Ishikawa (cell line): Measurements from ENCODE around the gene C12orf76.

ENCODE experiments used
- CEBPB ChIP-seq: IDR thresholded peaks from 2 replicates; pipeline ENCODE4 v1.6.1; 2012
- CREB1 ChIP-seq: IDR thresholded peaks from 2 replicates; pipeline ENCODE4 v1.6.1; 2012; ENCODE audit warnings: low read depth
- EGR1 ChIP-seq: IDR thresholded peaks from 2 replicates; pipeline ENCODE4 v1.6.1; 2012
- EP300 ChIP-seq: IDR thresholded peaks from 2 replicates; pipeline ENCODE4 v1.6.1; 2012; ENCODE audit warnings: borderline replicate concordance
- FOXM1 ChIP-seq: IDR thresholded peaks from 2 replicates; pipeline ENCODE4 v1.6.1; 2012; ENCODE audit warnings: low read depth, borderline replicate concordance
- MAX ChIP-seq: IDR thresholded peaks from 2 replicates; pipeline ENCODE4 v1.6.1; 2012
- NFIC ChIP-seq: IDR thresholded peaks from 2 replicates; pipeline ENCODE4 v1.6.1; 2012
- RAD21 ChIP-seq: IDR thresholded peaks from 2 replicates; pipeline ENCODE4 v1.6.1; 2012; ENCODE audit warnings: low read depth
- REST ChIP-seq: IDR thresholded peaks from 2 replicates; pipeline ENCODE4 v1.6.1; 2012; ENCODE audit warnings: low read depth, mild to moderate bottlenecking
- TAF1 ChIP-seq: IDR thresholded peaks from 2 replicates; pipeline ENCODE4 v1.6.1; 2012; ENCODE audit warnings: low read depth, mild to moderate bottlenecking
- TCF12 ChIP-seq: IDR thresholded peaks from 2 replicates; pipeline ENCODE4 v1.6.1; 2012; ENCODE audit warnings: low read depth
- TEAD4 ChIP-seq: IDR thresholded peaks from 2 replicates; pipeline ENCODE4 v1.6.1; 2012
- USF1 ChIP-seq: IDR thresholded peaks from 2 replicates; pipeline ENCODE4 v1.6.1; 2012
- YY1 ChIP-seq: IDR thresholded peaks from 2 replicates; pipeline ENCODE4 v1.6.1; 2012; ENCODE audit warnings: low read depth
- ZBTB7A ChIP-seq: IDR thresholded peaks from 2 replicates; pipeline ENCODE4 v1.6.1; 2012; ENCODE audit warnings: low read depth

The C12orf76 gene

GRCh38 chr12:110050927-110051326 lies 2.6 kb upstream of the C12orf76 start:
- TF ChIP-seq ZBTB7A (no peak), USF1 (no peak), RAD21 (no peak), TEAD4 (no peak), NFIC (no peak), FOXM1 (no peak), MAX (no peak), EGR1 (no peak), EP300 (no peak), YY1 (no peak), REST (no peak), CREB1 (no peak), TCF12 (no peak), CEBPB (no peak), TAF1 (no peak)

GRCh38 chr12:110047297-110047940 lies 903 bp downstream of the C12orf76 start:
- TF ChIP-seq TCF12: no peak
- no peak for TF ChIP-seq CREB1
- TF ChIP-seq CEBPB: no peak
- no peak for TF ChIP-seq ZBTB7A
- no peak for TF ChIP-seq MAX

GRCh38 chr12:110046451-110047187 lies 1.7 kb downstream of the C12orf76 start:
- TF ChIP-seq EGR1: no peak
- TF ChIP-seq MAX: no peak
- TF ChIP-seq CREB1: no peak
- TF ChIP-seq REST: no peak
- TF ChIP-seq USF1: no peak
- no peak for TF ChIP-seq FOXM1
- TF ChIP-seq TEAD4: no peak
- TF ChIP-seq TCF12: no peak
- no peak for TF ChIP-seq EP300
- TF ChIP-seq NFIC: no peak
- TF ChIP-seq YY1: no peak
- no peak for TF ChIP-seq ZBTB7A
- no peak for TF ChIP-seq CEBPB
- TF ChIP-seq TAF1: no peak
- no peak for TF ChIP-seq RAD21

GRCh38 chr12:110042264-110042663 lies 6.1 kb downstream of the C12orf76 start:
- TF ChIP-seq CEBPB: no peak
- no peak for TF ChIP-seq NFIC
- no peak for TF ChIP-seq REST
- TF ChIP-seq EGR1: no peak
- TF ChIP-seq EP300: no peak
- no peak for TF ChIP-seq USF1
